Measurements from ENCODE around the gene EIF3F. TPM values are rescaled to one million over a fixed set of nuclear protein-coding genes. Genes with fewer than 3 reads are reported as not detected.

The EIF3F gene
- total and polyA plus RNA-seq, 9 of the 15 experiments (the other 6 are each of a cell fraction or from before 2014, with no cell fraction given) = 50.1 to 259 (median 135) TPM

GRCh38 chr11:8033305-8034105 is 46.4 kb downstream of the EIF3F start (continued):
- TF ChIP-seq TEAD4 (IDR thresholded peaks at IDR 0.05; ENCODE audit: low read length) (peak; percentile 37; the same call in 1 of the 2 replicates), TEAD4 (CRISPR knock-in tag; IDR thresholded peaks at IDR 0.05; ENCODE audit: borderline replicate concordance) (no peak), DEAF1 (CRISPR knock-in tag; IDR thresholded peaks at IDR 0.05) (0 out of 2 replicates have a peak, but pooled peaks have one; percentile 0), CC2D1A (IDR thresholded peaks at IDR 0.05) (peak; percentile 27; the same call in 1 of the 2 replicates), HDAC2 (IDR thresholded peaks at IDR 0.05) (no peak), REST (IDR thresholded peaks at IDR 0.05; ENCODE audit: borderline replicate concordance) (peak; percentile 61; the same call in 1 of the 2 replicates), REST (CRISPR knock-in tag; IDR thresholded peaks at IDR 0.05; ENCODE audit: low read depth) (no peak), CREM (IDR thresholded peaks at IDR 0.05; ENCODE audit: low read depth) (0 out of 2 replicates have a peak, but pooled peaks have one; percentile 7), NFIC (IDR thresholded peaks at IDR 0.05) (peak; percentile 86), PURB (CRISPR knock-in tag; IDR thresholded peaks at IDR 0.05; ENCODE audit: low read depth) (no peak), ZNF444 (CRISPR knock-in tag; IDR thresholded peaks at IDR 0.05) (no peak), MYNN (IDR thresholded peaks at IDR 0.05) (no peak), MYNN (CRISPR knock-in tag; IDR thresholded peaks at IDR 0.05) (no peak), MAZ (CRISPR knock-in tag; conservative IDR thresholded peaks at IDR 0.05 in 1 of 2, IDR thresholded peaks at IDR 0.05 in 1 of 2) (no peak), CHAMP1 (IDR thresholded peaks at IDR 0.05) (no peak), ZNF354B (CRISPR knock-in tag; IDR thresholded peaks at IDR 0.05) (no peak), TEAD1 (CRISPR knock-in tag; IDR thresholded peaks at IDR 0.05) (peak in 1 of 2 experiments; percentile 68; a peak in 1 of 4 replicates)

Data from K562 (cell line).